ENCODE data around the gene TRAF5.

- TF ChIP-seq CTCF (conservative IDR thresholded peaks at IDR 0.05; ENCODE audit: low read length) (no peak), EZH2phosphoT487 (IDR thresholded peaks at IDR 0.05; ENCODE audit: borderline replicate concordance) (no peak)
Measured at GRCh38 chr1:211358685-211359084, 32.1 kb downstream of the TRAF5 start.
